GM12878 (cell line): ENCODE results near the gene APOBEC2.

Experiments used
- BHLHE40 ChIP-seq, 2 experiments: fragments of 450-650 bp in 1 of 2; IDR thresholded peaks; 2 replicates each; pipeline ENCODE4 v1.6.1; 2011 to 2017; ENCODE audit warnings: low read depth in 2 of 2, borderline replicate concordance in 1 of 2, improper control_type of control experiment in 1 of 2, low read length in 1 of 2, mild to moderate bottlenecking in 1 of 2
- CREM ChIP-seq: IDR thresholded peaks from 2 replicates; pipeline ENCODE4 v1.6.1; 2014; ENCODE audit warnings: antibody characterized with exemption, low read depth
- EP300 ChIP-seq, 2 experiments: fragments of 150-350 bp in 1 of 2; IDR thresholded peaks; 2 replicates each; pipeline ENCODE4 v1.6.1; 2011 to 2012; ENCODE audit warnings: low read depth in 2 of 2, low read length in 2 of 2, borderline replicate concordance in 1 of 2, improper control_type of control experiment in 1 of 2, inconsistent platforms in 1 of 2; ENCODE audit not compliant: control insufficient read depth in 1 of 2
- GABPA ChIP-seq: IDR thresholded peaks from 2 replicates; pipeline ENCODE4 v1.6.1; 2014; ENCODE audit warnings: antibody characterized with exemption, low read depth, mild to moderate bottlenecking, inconsistent platforms
- KDM1A ChIP-seq: fragments of 200-600 bp; sonication (generic); IDR thresholded peaks from 2 replicates; pipeline ENCODE4 v1.6.1; 2016; ENCODE audit warnings: borderline replicate concordance
- TAF1 ChIP-seq: IDR thresholded peaks from 2 replicates; pipeline ENCODE4 v1.6.1; 2011; ENCODE audit warnings: mild to moderate bottlenecking, low read depth, low read length, borderline replicate concordance
- TF ChIP-seq, protein P1 (sequence below), 3 experiments: IDR thresholded peaks in 2 of 3; conservative IDR thresholded peaks in 1 of 3; 2 replicates each; pipeline ENCODE4 v1.5.1; 2011; ENCODE audit warnings: low read depth in 3 of 3, low read length in 3 of 3, mild to moderate bottlenecking in 3 of 3, control low read depth in 2 of 3, moderate library complexity in 2 of 3, inconsistent platforms in 1 of 3, mixed read lengths in 1 of 3; ENCODE audit not compliant: control insufficient read depth in 2 of 3, insufficient read depth in 1 of 3; ENCODE audit errors: extremely low read depth in 1 of 3
- TF ChIP-seq, protein P2 (sequence below): IDR thresholded peaks from 2 replicates; pipeline ENCODE4 v1.6.1; 2012; ENCODE audit warnings: low read depth, low read length, improper control_type of control experiment
- TF ChIP-seq, protein P3 (sequence below): fragments of 450-650 bp; IDR thresholded peaks from 2 replicates; pipeline ENCODE4 v1.6.1; 2017; ENCODE audit warnings: mild to moderate bottlenecking

DNA sequence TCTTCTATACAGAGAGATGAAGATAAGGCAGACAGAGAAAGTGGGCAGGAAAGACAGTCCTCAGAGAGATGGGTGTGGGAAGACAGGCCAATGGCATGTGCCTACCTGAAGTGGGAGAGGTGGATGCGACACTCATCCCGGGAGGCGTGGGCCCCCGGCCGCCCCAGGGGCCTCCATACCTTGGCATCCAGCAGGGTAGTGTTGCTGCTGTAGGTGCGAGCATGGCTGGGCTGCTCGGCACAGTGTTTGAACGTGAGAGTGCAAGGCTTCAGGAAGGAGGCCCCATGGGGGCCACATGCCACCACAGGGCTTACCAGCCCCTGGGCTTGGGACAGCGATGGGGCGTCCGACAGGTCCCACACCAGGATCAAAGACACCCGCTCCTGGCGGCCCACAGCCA, 19.2 kb upstream of the APOBEC2 start:
- TF ChIP-seq, protein P1, sequence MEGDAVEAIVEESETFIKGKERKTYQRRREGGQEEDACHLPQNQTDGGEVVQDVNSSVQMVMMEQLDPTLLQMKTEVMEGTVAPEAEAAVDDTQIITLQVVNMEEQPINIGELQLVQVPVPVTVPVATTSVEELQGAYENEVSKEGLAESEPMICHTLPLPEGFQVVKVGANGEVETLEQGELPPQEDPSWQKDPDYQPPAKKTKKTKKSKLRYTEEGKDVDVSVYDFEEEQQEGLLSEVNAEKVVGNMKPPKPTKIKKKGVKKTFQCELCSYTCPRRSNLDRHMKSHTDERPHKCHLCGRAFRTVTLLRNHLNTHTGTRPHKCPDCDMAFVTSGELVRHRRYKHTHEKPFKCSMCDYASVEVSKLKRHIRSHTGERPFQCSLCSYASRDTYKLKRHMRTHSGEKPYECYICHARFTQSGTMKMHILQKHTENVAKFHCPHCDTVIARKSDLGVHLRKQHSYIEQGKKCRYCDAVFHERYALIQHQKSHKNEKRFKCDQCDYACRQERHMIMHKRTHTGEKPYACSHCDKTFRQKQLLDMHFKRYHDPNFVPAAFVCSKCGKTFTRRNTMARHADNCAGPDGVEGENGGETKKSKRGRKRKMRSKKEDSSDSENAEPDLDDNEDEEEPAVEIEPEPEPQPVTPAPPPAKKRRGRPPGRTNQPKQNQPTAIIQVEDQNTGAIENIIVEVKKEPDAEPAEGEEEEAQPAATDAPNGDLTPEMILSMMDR (IDR thresholded peaks at IDR 0.05 in 2 of 3, conservative IDR thresholded peaks at IDR 0.05 in 1 of 3; ENCODE audit: control insufficient read depth in 2 of 3, extremely low read depth in 1 of 3, insufficient read depth in 1 of 3, low read depth in 3 of 3, low read length in 3 of 3) = no peak
- TF ChIP-seq KDM1A (no peak), GABPA (no peak), TAF1 (no peak), EP300 (IDR thresholded peaks at IDR 0.05; ENCODE audit: borderline replicate concordance in 1 of 2, control insufficient read depth in 1 of 2, low read depth in 2 of 2, low read length in 2 of 2) (no peak), BHLHE40 (IDR thresholded peaks at IDR 0.05; ENCODE audit: borderline replicate concordance in 1 of 2, low read depth in 2 of 2, low read length in 1 of 2) (no peak), CREM (no peak)
- TF ChIP-seq, protein P2, sequence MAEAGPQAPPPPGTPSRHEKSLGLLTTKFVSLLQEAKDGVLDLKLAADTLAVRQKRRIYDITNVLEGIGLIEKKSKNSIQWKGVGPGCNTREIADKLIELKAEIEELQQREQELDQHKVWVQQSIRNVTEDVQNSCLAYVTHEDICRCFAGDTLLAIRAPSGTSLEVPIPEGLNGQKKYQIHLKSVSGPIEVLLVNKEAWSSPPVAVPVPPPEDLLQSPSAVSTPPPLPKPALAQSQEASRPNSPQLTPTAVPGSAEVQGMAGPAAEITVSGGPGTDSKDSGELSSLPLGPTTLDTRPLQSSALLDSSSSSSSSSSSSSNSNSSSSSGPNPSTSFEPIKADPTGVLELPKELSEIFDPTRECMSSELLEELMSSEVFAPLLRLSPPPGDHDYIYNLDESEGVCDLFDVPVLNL = no peak
- TF ChIP-seq, protein P3, sequence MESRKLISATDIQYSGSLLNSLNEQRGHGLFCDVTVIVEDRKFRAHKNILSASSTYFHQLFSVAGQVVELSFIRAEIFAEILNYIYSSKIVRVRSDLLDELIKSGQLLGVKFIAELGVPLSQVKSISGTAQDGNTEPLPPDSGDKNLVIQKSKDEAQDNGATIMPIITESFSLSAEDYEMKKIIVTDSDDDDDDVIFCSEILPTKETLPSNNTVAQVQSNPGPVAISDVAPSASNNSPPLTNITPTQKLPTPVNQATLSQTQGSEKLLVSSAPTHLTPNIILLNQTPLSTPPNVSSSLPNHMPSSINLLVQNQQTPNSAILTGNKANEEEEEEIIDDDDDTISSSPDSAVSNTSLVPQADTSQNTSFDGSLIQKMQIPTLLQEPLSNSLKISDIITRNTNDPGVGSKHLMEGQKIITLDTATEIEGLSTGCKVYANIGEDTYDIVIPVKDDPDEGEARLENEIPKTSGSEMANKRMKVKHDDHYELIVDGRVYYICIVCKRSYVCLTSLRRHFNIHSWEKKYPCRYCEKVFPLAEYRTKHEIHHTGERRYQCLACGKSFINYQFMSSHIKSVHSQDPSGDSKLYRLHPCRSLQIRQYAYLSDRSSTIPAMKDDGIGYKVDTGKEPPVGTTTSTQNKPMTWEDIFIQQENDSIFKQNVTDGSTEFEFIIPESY = no peak
